Lung microvascular endothelial cell (primary cell): ENCODE results near the gene FCN2. TPM values are rescaled to one million over a fixed set of nuclear protein-coding genes. Genes with fewer than 3 reads are reported as not detected.

Experiments used
- DNase-seq, 2 donors: peaks; one replicate each; pipeline versions ENCODE4 v3.0.0 to v3.0.0-alpha.2; 2010; ENCODE audit warnings: low read depth in 2 of 2
- total RNA-seq: library from RNA; depleted of rRNA; stranded (reverse); fragments of >200 nt; gene quantifications from 2 replicates; pipeline ENCODE4 v1.2.1, GENCODE V29; 2014

The FCN2 gene
- total RNA-seq, 1 donor from 2014 or later = not detected

DNA sequence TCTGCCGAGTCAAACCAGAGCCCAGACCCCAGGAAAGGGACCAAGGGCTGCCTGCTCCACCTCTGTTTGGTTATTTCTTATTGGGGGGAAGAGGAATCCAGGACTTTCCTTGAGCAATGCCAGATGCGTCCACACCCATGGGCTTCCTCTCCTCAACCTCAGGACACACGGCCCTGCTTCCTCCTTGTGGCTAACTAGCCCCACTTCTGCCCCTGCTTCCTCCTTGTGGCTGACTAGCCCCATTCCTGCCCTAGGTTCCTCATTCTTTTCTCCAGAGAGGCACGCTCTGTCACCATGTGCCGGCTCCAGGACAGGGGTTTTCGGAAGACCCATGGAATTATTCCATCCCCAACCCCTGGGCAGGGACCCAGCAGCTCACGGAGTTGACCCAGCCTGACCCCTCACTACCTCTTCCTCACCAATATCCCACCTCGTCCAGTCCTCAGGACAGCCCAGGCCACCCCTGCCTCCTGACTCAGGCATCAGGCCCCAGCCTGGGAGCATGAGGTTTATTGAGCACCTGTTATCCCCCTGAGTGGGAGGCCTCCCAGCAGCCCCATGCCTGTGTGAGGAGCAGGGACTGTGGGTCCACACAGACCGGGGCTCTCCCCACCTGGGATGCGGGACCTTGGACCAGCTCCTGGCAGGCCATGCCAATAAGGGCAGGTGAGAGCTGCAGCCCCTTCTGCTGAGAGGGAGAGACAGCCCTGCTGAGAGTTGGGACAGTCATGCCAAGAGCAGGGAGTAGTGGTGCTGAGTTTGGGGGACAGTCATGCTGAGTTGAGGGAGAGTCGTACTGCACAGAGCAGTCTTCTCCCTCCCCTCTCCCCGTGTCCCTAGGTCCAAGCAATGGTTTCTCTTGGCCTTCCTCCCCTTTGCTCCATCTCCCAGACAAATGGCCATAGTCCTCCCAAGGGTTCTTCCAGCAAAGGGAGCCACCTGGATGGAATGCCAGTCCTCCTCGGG is 48.9 kb downstream of the FCN2 start:
- DNase-seq = no peak

- no peak for DNase-seq
Observed at GRCh38 chr9:134930398-134930797, 49.8 kb downstream of the FCN2 start.

DNA sequence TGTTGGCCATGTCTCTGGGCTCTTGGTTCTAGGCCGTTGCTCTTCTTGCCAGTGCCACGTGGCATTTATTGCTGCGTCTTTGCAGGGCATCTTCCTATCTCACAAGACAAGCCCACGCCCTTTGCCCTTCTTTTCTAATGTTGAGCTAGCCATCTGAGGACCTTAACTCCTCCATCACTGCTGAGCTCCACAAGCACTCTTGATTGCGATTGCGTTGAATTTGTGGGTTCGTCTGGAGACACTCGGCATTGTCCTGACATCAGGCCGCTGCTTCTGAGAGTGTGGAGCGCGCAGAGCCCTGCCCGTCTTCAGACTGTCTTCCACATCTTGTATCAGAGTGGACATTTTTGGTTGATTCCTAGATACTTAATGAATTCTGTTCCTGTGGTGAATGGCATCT is 51.6 kb downstream of the FCN2 start:
- DNase-seq = no peak

GRCh38 chr9:134932606-134933005 is 52.0 kb downstream of the FCN2 start:
- DNase-seq = no peak

GRCh38 chr9:134933076-134933659 is 52.6 kb downstream of the FCN2 start:
- DNase-seq = no peak

DNA sequence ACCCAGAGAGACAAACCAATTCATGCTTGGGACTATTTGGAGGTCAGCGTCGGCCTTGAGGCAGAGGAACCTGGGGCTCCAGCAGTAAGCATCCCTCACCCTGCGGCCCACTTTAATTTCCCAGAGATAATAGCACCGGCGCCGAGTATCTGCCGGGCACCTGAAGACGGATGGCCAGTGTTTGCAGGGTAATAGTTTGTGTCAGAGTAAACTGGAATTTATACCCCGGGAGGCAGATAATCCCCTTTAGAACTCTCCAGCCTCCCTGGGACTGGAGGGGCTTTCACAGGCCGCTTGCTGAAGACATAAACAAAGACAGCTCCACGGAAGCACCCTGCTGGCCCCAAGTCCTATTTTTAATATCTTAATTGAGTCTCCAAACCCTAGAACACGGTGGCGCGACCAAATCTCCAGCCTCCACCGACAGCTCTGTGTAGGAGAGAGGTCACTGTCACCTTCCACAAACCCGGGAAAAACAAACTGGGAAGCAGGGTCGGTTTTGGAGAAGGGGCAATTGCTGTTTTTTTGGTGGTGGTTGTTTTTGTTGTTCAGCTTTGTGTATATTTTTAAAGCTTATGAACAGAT is 54.5 kb downstream of the FCN2 start:
- DNase-seq = no peak

DNA sequence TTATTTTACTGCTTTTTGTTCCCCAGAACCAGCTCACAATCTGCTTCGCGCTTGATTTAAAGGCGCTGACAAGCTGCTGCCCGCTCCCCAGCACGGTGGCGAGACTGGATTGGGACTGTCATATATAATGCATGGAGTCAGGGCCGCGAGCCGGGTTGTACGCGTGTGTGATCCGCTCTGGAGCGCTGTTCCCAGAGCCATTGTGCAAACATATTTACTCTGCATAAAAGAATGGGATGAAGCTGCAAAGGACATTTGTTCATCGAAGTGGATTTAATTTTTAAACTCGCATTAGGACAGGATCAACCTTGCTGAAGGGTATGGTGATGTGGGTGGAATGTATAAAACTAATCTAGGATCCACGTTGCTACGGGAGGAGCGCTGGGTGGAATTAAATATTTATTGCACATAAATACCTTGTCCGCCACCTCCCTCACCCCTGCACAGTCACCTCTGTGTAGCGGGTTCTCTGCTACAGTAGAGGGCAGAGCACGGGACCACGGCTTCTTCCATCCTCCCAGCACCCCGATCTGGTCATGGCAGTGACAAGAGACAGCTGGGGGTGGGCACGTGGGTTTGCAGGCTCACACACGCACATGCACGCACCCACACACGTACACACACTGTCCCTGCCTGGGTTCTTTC is 55.2 kb downstream of the FCN2 start:
- DNase-seq = no peak

DNA sequence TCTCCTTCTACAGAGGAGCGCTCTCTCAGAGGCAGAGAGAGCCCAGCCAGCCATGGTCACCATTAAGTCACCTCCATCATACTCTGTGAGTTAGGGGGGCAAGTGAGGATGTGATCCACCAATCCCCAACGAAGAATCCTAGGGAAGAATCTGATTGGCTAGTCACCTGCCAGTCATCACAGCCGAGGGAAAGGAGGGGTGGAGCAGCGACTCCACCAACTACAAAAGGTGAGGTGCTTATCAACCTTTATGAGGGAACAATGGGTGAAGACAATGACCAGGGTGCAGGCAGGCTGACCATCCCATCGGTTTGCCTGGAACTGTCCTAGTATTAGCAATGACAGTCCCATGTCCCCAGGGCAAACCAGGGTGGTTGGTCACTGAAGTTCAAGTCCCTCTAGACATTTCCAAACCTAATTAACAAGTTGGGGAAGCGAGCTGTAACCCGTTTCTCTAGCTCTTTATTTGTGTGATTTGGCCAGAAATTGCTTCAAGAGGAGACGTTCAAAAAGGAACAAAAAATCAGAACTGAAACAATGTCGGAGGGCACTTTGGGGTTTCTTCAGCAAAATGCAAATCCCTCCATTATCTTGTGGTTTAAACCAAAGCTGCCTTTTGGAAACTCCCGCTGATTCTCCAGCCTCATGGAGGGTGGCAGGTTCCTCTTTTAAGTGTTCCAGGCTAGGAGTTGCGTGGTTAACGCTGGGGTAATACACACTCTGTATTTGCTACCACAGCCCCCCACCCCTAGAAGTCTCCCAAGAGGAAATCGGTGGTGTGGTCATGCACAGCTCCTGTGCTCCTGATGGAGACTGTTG is 55.9 kb downstream of the FCN2 start:
- DNase-seq = no peak

Other genes starting within 250 kb of the FCN2 start
- gene COL5A1, start 239.0 kb upstream of the FCN2 start, total RNA-seq = 2.8 and 8.3 TPM in 2 replicates
- gene FCN1, start 37.1 kb downstream of the FCN2 start, total RNA-seq = not detected in 2 replicates
- 2.4 and 15.3 TPM in 2 replicates for gene OLFM1, start 206.9 kb downstream of the FCN2 start, total RNA-seq